Gastroesophageal sphincter (tissue), 4 donors: ENCODE measurements around the gene EHBP1L1. TPM values are rescaled to one million over a fixed set of nuclear protein-coding genes. Genes with fewer than 3 reads are reported as not detected.

ENCODE experiments used
- ATAC-seq: fragments of 150-250 bp; one replicate; pipeline ENCODE4 v1.9.1; 2016; ENCODE audit warnings: mild to moderate bottlenecking, moderate library complexity
- H3K27ac ChIP-seq, 4 donors: fragments of 200-600 bp; sonication (generic) in 3 of 4; 1 replicate in 3 of 4; 2 replicates in 1 of 4; pipeline ENCODE4 v1.5.1; 2016 to 2019
- H3K27me3 ChIP-seq: fragments of 200-600 bp; sonication (generic); one replicate; pipeline ENCODE4 v1.5.1; 2019
- H3K36me3 ChIP-seq, 2 donors: fragments of 200-600 bp; sonication (generic); one replicate each; pipeline ENCODE4 v1.5.1; 2019; ENCODE audit warnings: control low read depth in 1 of 2
- H3K4me1 ChIP-seq, 3 donors: fragments of 200-600 bp; sonication (generic); 1 replicate in 2 of 3; 2 replicates in 1 of 3; pipeline ENCODE4 v1.5.1; 2016 to 2019; ENCODE audit warnings: control low read depth in 2 of 3
- H3K4me3 ChIP-seq, 2 donors: fragments of 200-600 bp; sonication (generic); one replicate each; pipeline ENCODE4 v1.5.1; 2019; ENCODE audit warnings: mild to moderate bottlenecking in 1 of 2, moderate library complexity in 1 of 2
- H3K9me3 ChIP-seq, 3 donors: fragments of 200-600 bp; sonication (generic); one replicate each; pipeline ENCODE4 v1.5.1; 2017 to 2019; ENCODE audit warnings: control low read depth in 2 of 3
- EP300 ChIP-seq: sonication (generic); formaldehyde crosslinking; IDR thresholded peaks from one replicate; pipeline ENCODE4 v1.6.1; 2017; ENCODE audit warnings: antibody characterized with exemption, mild to moderate bottlenecking
- POLR2A ChIP-seq, 2 donors: fragments of 450-650 bp; IDR thresholded peaks; one replicate each; pipeline ENCODE4 v1.6.1; 2017; ENCODE audit warnings: antibody characterized with exemption in 2 of 2, mild to moderate bottlenecking in 2 of 2, moderate library complexity in 1 of 2
- POLR2AphosphoS5 ChIP-seq: sonication (generic); formaldehyde crosslinking; IDR thresholded peaks from one replicate; pipeline ENCODE4 v1.6.1; 2017; ENCODE audit warnings: antibody characterized with exemption
- WGBS, 2 donors: methylation state at CpG; one replicate each; pipeline ENCODE4 v1.1.5; 2018; ENCODE audit warnings: low coverage in 1 of 2; 5-methylcytosine and 5-hydroxymethylcytosine counted together
- total RNA-seq, 4 donors: library from RNA; depleted of rRNA; stranded (reverse); fragments of >200 nt; gene quantifications; one replicate each; pipeline ENCODE4 v1.1.0, GENCODE V29; 2016
- TF ChIP-seq, protein P1 (sequence below), 4 experiments: fragments of 200-600 bp in 2 of 4; fragments of 450-650 bp in 2 of 4; sonication (generic) in 1 of 4; IDR thresholded peaks; one replicate each; pipeline ENCODE4 v1.5.1; 2017 to 2019; ENCODE audit warnings: antibody characterized with exemption in 4 of 4, mild to moderate bottlenecking in 2 of 4, moderate library complexity in 2 of 4

The EHBP1L1 gene
- total RNA-seq, 4 donors from 2014 or later: 172 to 329 (median 202) TPM

GRCh38 chr11:65599955-65600246, 24.0 kb downstream of the EHBP1L1 start:
- Histone ChIP-seq H3K36me3 (peaks cover 0 to 81% of the 10 kb centered on the region in 2 donors), H3K4me1 (peaks cover 0 to 13% (median 8%) of the 10 kb centered on the region in 3 donors), H3K27ac (no peak overlapping the region), H3K27me3 (no peaks in the 10 kb centered on the region), H3K4me3 (no peak overlapping the region), H3K9me3 (no peaks in the 10 kb centered on the region)
- no peak for ATAC-seq
- TF ChIP-seq POLR2A (IDR thresholded peaks at IDR 0.05) (no peak), POLR2AphosphoS5 (no peak), EP300 (no peak)
- TF ChIP-seq, protein P1, sequence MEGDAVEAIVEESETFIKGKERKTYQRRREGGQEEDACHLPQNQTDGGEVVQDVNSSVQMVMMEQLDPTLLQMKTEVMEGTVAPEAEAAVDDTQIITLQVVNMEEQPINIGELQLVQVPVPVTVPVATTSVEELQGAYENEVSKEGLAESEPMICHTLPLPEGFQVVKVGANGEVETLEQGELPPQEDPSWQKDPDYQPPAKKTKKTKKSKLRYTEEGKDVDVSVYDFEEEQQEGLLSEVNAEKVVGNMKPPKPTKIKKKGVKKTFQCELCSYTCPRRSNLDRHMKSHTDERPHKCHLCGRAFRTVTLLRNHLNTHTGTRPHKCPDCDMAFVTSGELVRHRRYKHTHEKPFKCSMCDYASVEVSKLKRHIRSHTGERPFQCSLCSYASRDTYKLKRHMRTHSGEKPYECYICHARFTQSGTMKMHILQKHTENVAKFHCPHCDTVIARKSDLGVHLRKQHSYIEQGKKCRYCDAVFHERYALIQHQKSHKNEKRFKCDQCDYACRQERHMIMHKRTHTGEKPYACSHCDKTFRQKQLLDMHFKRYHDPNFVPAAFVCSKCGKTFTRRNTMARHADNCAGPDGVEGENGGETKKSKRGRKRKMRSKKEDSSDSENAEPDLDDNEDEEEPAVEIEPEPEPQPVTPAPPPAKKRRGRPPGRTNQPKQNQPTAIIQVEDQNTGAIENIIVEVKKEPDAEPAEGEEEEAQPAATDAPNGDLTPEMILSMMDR (IDR thresholded peaks at IDR 0.05): no peak
- no CpG with 5 or more reads among the region's 6 CpGs for WGBS, 2 donors

DNA sequence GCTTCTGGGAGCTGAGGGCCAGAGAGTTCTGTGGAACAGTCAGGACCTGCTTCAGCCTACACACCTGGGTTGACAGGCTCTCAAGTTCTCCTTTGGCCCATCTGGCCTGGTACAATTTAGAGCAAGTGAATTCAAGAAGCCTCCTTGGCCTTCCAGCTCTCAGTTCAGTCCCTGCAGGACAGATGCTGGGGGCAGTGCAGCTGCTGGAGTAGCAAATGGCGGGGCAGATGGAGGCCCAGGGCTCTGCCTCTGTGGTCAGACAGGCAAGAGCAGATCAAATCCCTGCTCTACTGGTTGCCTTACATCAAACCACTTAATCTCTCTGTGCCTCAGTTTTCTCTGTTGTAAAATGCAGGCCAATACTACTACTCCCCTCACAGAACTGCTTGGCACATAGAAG, 28.4 kb downstream of the EHBP1L1 start:
- no CpG with 5 or more reads among the region's 1 CpG for WGBS, 2 donors
- Histone ChIP-seq H3K27ac (peak overlapping the region in 1 of 4 donors; percentile 83), H3K4me1 (peaks cover 0 to 35% (median 15%) of the 10 kb centered on the region in 3 donors), H3K9me3 (no peaks in the 10 kb centered on the region), H3K4me3 (no peak overlapping the region), H3K36me3 (peaks cover 0 to 89% of the 10 kb centered on the region in 2 donors), H3K27me3 (no peaks in the 10 kb centered on the region)
- TF ChIP-seq, protein P1 (IDR thresholded peaks at IDR 0.05): no peak
- no peak for TF ChIP-seq POLR2AphosphoS5
- no peak for TF ChIP-seq EP300
- no peak for TF ChIP-seq POLR2A (IDR thresholded peaks at IDR 0.05)
- no peak for ATAC-seq

- H3K4me1 ChIP-seq: peaks cover 0 to 63% (median 43%) of the 10 kb centered on the region in 3 donors
- ATAC-seq: peak; percentile 98
- H3K36me3 ChIP-seq: peaks cover 0 to 77% of the 10 kb centered on the region in 2 donors
- no peaks in the 10 kb centered on the region for H3K9me3 ChIP-seq
- TF ChIP-seq, protein P1 (IDR thresholded peaks at IDR 0.05): peak in 3 of 4 experiments; percentile 18 to 22 (median 22)
- TF ChIP-seq EP300: no peak
- peak; percentile 73 for TF ChIP-seq POLR2AphosphoS5
- peak in 1 of 2 donors; percentile 17 for TF ChIP-seq POLR2A (IDR thresholded peaks at IDR 0.05)
- WGBS, 2 donors: no CpG with 5 or more reads among the region's 67 CpGs
- peak overlapping the region in 1 of 2 donors; percentile 46 for H3K4me3 ChIP-seq
- no peaks in the 10 kb centered on the region for H3K27me3 ChIP-seq
- H3K27ac ChIP-seq: peak overlapping the region; percentile 35 to 87 (median 84)
Observed at GRCh38 chr11:65606876-65607613, 31.2 kb downstream of the EHBP1L1 start.

DNA sequence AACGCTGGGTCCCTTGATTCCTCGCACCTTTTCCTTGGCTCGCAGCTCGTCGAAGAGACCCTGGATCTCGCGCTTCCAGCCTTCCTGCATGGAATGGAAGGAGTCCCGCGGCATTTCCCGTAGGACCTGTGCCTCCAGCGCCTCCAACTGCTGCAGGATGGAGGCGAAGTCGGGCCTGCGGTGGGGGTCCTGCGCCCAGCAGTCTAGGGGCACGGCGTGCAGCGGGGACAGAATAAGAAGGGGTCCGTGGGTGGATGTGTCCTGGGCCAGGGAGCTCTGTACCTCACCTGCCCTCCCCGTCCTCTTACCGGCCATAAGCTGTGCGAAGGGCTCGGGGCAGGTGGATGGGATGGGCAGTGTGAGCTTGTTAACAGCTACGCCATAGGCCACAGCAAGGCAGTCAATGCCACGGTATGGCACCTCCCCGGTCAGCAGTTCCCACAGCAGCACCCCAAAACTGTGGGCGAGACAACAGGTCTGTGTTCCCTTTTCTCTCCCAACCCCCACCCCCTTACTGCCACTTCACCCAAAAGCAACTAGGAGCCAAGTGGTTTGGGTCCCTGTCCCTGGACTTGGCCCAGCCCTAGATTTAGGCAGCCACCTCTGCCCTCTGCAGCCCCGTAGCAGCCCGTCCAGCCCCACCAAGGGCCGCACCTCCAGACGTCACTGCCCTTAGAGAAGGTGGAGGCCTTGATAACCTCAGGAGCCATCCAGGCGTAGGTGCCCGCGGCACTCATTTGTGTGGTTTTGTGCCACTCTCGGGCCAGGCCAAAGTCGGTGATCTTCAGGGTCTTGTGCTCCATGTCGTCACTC, 32.0 kb downstream of the EHBP1L1 start:
- peaks cover 0 to 70% (median 51%) of the 10 kb centered on the region in 3 donors for H3K4me1 ChIP-seq
- no peak for ATAC-seq
- 100% methylated on average over 5 of the region's 37 CpGs; no CpG with 5 or more reads in 1 of the 2 donors for WGBS, 2 donors
- H3K27me3 ChIP-seq: no peaks in the 10 kb centered on the region
- H3K4me3 ChIP-seq: peak overlapping the region in 1 of 2 donors; percentile 46
- no peaks in the 10 kb centered on the region for H3K9me3 ChIP-seq
- TF ChIP-seq, protein P1 (IDR thresholded peaks at IDR 0.05): peak in 1 of 4 experiments; percentile 4
- no peak for TF ChIP-seq POLR2A (IDR thresholded peaks at IDR 0.05)
- H3K36me3 ChIP-seq: peaks cover 0 to 74% of the 10 kb centered on the region in 2 donors
- H3K27ac ChIP-seq: peak overlapping the region; percentile 14 to 87 (median 84)
